Measurements from ENCODE around the gene PARP8. TPM values are rescaled to one million over a fixed set of nuclear protein-coding genes. Genes with fewer than 3 reads are reported as not detected.
"Not testable (repeated sequence)": the region's sequence is repeated elsewhere in the genome, so short reads cannot be mapped to it uniquely, and the experiment has no call there.

The PARP8 gene
- total RNA-seq, 1 donor from 2014 or later = 22.2 TPM

- Mint-ChIP-seq H3K9me3 (no peaks in the 10 kb centered on the region), H3K27ac (no peak overlapping the region), H3K4me3 (ENCODE audit: low read depth) (no peak overlapping the region), H3K4me1 (ENCODE audit: low read depth) (peaks cover 22% of the 10 kb centered on the region), H3K27me3 (ENCODE audit: low read depth) (no peaks in the 10 kb centered on the region), H3K36me3 (ENCODE audit: low read depth) (peaks cover 8% of the 10 kb centered on the region)
- DNase-seq (ENCODE audit: low spot score) = no peak
- intact Hi-C loops (cut with micrococcal nuclease) = loop anchor here (2.0 kb wide), 1 partner anchor 17 kb away; no protein-coding TSS in a partner anchor
Observed at GRCh38 chr5:50694027-50694590, 27.7 kb downstream of the PARP8 start.

GRCh38 chr5:50694626-50695025 is 28.2 kb downstream of the PARP8 start:
- H3K27me3 Mint-ChIP-seq (ENCODE audit: low read depth); H3K9me3 Mint-ChIP-seq; H3K36me3 Mint-ChIP-seq (ENCODE audit: low read depth); H3K27ac Mint-ChIP-seq; DNase-seq (ENCODE audit: low spot score); H3K4me3 Mint-ChIP-seq (ENCODE audit: low read depth): not testable (repeated sequence)
- intact Hi-C loops (cut with micrococcal nuclease) = loop anchor here (2.0 kb wide), 1 partner anchor 16 kb away; no protein-coding TSS in a partner anchor
- H3K4me1 Mint-ChIP-seq (ENCODE audit: low read depth) = peaks cover 27% of the 10 kb centered on the region

DNA sequence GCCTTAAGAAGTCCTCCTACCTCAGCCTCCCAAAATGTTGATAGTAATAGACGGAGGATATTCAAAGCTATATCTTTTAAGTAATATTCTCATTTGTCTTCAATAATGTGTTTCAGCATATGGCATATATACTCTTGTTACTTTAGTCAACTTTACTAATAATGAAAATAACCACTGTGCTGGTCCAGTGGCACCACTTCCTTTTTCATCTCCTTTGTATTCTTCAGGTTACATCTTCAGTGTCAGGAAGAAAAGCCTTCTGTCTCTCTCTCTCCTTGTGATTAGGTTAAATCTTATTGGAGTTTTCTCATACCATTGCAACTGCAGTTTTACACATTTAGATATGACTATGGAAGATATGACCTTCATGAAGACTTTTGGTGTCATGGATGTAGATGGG is 31.3 kb downstream of the PARP8 start:
- H3K9me3 Mint-ChIP-seq = peaks cover 2% of the 10 kb centered on the region
- intact Hi-C loops (cut with micrococcal nuclease) = no loop called here
- H3K27ac Mint-ChIP-seq = no peak overlapping the region
- H3K4me1 Mint-ChIP-seq (ENCODE audit: low read depth) = peaks cover 36% of the 10 kb centered on the region
- H3K36me3 Mint-ChIP-seq (ENCODE audit: low read depth) = peaks cover 24% of the 10 kb centered on the region
- DNase-seq (ENCODE audit: low spot score) = no peak
- no peak overlapping the region for H3K4me3 Mint-ChIP-seq (ENCODE audit: low read depth)
- no peaks in the 10 kb centered on the region for H3K27me3 Mint-ChIP-seq (ENCODE audit: low read depth)

- Mint-ChIP-seq H3K36me3 (ENCODE audit: low read depth) (peaks cover 36% of the 10 kb centered on the region), H3K27ac (peak overlapping the region; percentile 17), H3K4me3 (ENCODE audit: low read depth) (no peak overlapping the region), H3K27me3 (ENCODE audit: low read depth) (no peaks in the 10 kb centered on the region), H3K4me1 (ENCODE audit: low read depth) (peaks cover 35% of the 10 kb centered on the region), H3K9me3 (peaks cover 5% of the 10 kb centered on the region)
- no peak for DNase-seq (ENCODE audit: low spot score)
- intact Hi-C loops (cut with micrococcal nuclease) = no loop called here
Observed at GRCh38 chr5:50699737-50700136, 33.3 kb downstream of the PARP8 start.

DNA sequence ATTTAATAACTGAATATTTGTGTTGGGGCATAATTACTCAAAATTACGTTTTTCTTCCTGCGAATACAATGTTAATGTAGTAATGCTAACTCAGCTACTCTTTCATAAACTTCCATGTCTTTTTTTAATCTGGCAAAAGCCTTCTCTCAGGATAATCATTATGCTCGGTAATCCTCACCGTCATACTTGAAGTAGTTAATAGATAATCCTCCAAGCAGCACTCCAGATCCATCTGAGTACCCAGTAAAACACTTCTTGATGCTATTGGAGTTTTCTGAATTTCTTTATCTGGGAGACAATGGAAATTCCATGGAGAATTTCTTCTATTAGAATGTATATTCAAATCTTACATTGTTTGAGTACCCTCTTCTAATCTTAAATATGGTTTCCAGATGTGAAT is 34.3 kb downstream of the PARP8 start:
- intact Hi-C loops (cut with micrococcal nuclease) = no loop called here
- Mint-ChIP-seq H3K36me3 (ENCODE audit: low read depth) (peaks cover 36% of the 10 kb centered on the region), H3K27ac (no peak overlapping the region), H3K27me3 (ENCODE audit: low read depth) (no peaks in the 10 kb centered on the region), H3K4me1 (ENCODE audit: low read depth) (peaks cover 35% of the 10 kb centered on the region), H3K9me3 (peaks cover 5% of the 10 kb centered on the region), H3K4me3 (ENCODE audit: low read depth) (no peak overlapping the region)
- no peak for DNase-seq (ENCODE audit: low spot score)

- Mint-ChIP-seq H3K4me1 (ENCODE audit: low read depth) (peaks cover 33% of the 10 kb centered on the region), H3K36me3 (ENCODE audit: low read depth) (peaks cover 34% of the 10 kb centered on the region), H3K27ac (peak overlapping the region; percentile 60), H3K27me3 (ENCODE audit: low read depth) (no peaks in the 10 kb centered on the region), H3K9me3 (peaks cover 5% of the 10 kb centered on the region), H3K4me3 (ENCODE audit: low read depth) (no peak overlapping the region)
- no peak for DNase-seq (ENCODE audit: low spot score)
- intact Hi-C loops (cut with micrococcal nuclease) = no loop called here
Observed at GRCh38 chr5:50702615-50703366, 36.4 kb downstream of the PARP8 start.

DNA sequence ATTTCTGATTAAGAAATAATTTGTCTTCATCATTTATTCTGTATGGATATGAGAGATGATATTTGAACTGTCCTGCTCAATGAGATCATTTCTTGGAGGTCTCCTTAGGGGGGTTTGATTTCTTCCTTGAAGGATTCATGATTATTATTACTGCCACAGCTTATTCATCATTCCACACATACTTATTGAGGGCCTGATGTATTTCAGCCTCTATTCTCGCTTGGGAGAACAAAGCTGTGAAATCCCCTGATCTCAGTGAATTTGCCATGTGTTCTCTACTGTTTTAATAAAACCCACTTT is 36.9 kb downstream of the PARP8 start:
- Mint-ChIP-seq H3K4me3 (ENCODE audit: low read depth) (no peak overlapping the region), H3K36me3 (ENCODE audit: low read depth) (peaks cover 32% of the 10 kb centered on the region), H3K4me1 (ENCODE audit: low read depth) (peaks cover 33% of the 10 kb centered on the region), H3K27ac (no peak overlapping the region), H3K9me3 (peaks cover 5% of the 10 kb centered on the region), H3K27me3 (ENCODE audit: low read depth) (no peaks in the 10 kb centered on the region)
- intact Hi-C loops (cut with micrococcal nuclease) = no loop called here
- DNase-seq (ENCODE audit: low spot score) = no peak

DNA sequence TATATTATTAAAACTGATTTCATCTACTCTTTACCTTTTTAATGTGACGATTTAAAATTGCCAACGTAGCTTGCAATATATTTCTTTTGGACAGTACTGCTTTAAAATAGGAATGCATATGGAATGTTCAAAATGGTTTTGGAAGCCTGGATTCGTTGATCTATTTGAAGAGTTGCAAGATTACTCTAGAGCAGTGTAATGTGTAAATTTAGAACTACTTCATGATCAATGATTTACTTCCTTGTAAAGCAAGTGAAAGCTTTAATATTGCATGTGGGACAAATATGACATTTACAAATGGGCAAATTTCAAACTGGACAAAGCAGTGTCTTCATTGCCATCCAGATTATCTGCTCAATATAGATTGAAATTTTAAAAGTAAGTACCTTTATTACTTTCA is 38.3 kb downstream of the PARP8 start:
- H3K4me1 Mint-ChIP-seq (ENCODE audit: low read depth) = peaks cover 34% of the 10 kb centered on the region
- no peak for DNase-seq (ENCODE audit: low spot score)
- H3K9me3 Mint-ChIP-seq = peaks cover 5% of the 10 kb centered on the region
- no peaks in the 10 kb centered on the region for H3K27me3 Mint-ChIP-seq (ENCODE audit: low read depth)
- intact Hi-C loops (cut with micrococcal nuclease) = no loop called here
- H3K4me3 Mint-ChIP-seq (ENCODE audit: low read depth) = no peak overlapping the region
- H3K27ac Mint-ChIP-seq = no peak overlapping the region
- H3K36me3 Mint-ChIP-seq (ENCODE audit: low read depth) = peaks cover 26% of the 10 kb centered on the region

DNA sequence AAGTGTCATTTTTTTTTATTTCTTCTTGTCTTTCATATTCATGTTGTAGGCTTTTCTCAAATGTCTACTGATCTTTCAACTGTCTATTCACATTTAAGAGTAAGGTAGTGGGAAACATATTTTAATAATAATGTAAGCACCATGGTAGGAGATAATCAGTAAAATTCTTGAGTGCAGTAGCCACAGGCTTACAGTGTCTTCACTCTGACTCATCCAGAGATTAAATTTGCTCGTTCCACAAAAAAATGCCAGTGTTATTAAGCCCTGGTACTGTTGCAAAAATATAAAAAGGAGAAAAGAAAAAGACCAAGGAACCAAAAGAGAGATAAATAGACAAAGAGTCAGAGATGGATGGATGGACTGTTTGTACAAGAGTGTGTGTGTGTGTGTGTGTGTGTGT is 43.0 kb downstream of the PARP8 start:
- Mint-ChIP-seq H3K4me3 (ENCODE audit: low read depth) (peak overlapping the region; percentile 14), H3K36me3 (ENCODE audit: low read depth) (peaks cover 9% of the 10 kb centered on the region), H3K4me1 (ENCODE audit: low read depth) (peaks cover 42% of the 10 kb centered on the region), H3K27me3 (ENCODE audit: low read depth) (no peaks in the 10 kb centered on the region), H3K27ac (peak overlapping the region; percentile 47), H3K9me3 (no peaks in the 10 kb centered on the region)
- DNase-seq (ENCODE audit: low spot score) = no peak
- intact Hi-C loops (cut with micrococcal nuclease) = no loop called here

- Mint-ChIP-seq H3K27ac (peak overlapping the region; percentile 91), H3K4me3 (ENCODE audit: low read depth) (peak overlapping the region; percentile 74), H3K27me3 (ENCODE audit: low read depth) (no peaks in the 10 kb centered on the region)
Observed at GRCh38 chr5:50710838-50711237, 44.4 kb downstream of the PARP8 start.

DNA sequence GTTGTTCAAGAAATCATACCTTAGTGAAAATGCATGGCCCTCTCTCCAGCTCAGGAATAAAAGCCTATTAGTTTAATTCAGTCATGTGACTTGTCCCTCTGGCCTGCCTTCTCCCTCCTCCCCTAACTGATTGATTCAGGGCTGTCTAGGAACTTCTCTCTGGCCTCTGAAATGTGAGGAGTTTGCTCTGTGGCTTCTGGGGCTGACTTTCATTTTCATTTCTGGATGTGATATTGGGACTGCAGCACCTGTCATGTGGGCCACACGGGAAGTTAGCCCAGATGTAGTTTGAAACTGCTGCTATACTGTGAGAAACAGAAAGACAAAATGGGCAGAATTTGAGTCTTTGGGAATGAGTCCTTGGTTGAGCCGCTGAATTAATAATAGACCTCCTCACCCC is 44.8 kb downstream of the PARP8 start:
- peaks cover 17% of the 10 kb centered on the region for H3K36me3 Mint-ChIP-seq (ENCODE audit: low read depth)
- H3K9me3 Mint-ChIP-seq = no peaks in the 10 kb centered on the region
- intact Hi-C loops (cut with micrococcal nuclease) = loop anchor here (1.0 to 2.0 kb wide), 5 partner anchors 15 to 146 kb away; no protein-coding TSS in a partner anchor
- peak; percentile 65 for DNase-seq (ENCODE audit: low spot score)
- H3K4me1 Mint-ChIP-seq (ENCODE audit: low read depth) = peaks cover 50% of the 10 kb centered on the region
- H3K4me3 Mint-ChIP-seq (ENCODE audit: low read depth) = peak overlapping the region; percentile 74
- no peaks in the 10 kb centered on the region for H3K27me3 Mint-ChIP-seq (ENCODE audit: low read depth)
- H3K27ac Mint-ChIP-seq = peak overlapping the region; percentile 91

More at GRCh38 chr5:50710838-50711237, 44.4 kb downstream of the PARP8 start:
- H3K36me3 Mint-ChIP-seq (ENCODE audit: low read depth) = peaks cover 15% of the 10 kb centered on the region
- DNase-seq (ENCODE audit: low spot score) = no peak
- intact Hi-C loops (cut with micrococcal nuclease) = loop anchor here (1.0 to 2.0 kb wide), 5 partner anchors 15 to 146 kb away; no protein-coding TSS in a partner anchor
- H3K4me1 Mint-ChIP-seq (ENCODE audit: low read depth) = peaks cover 49% of the 10 kb centered on the region
- H3K9me3 Mint-ChIP-seq = no peaks in the 10 kb centered on the region

GRCh38 chr5:50712479-50712878 is 46.0 kb downstream of the PARP8 start:
- peaks cover 22% of the 10 kb centered on the region for H3K36me3 Mint-ChIP-seq (ENCODE audit: low read depth)
- intact Hi-C loops (cut with micrococcal nuclease) = loop anchor here (2.0 kb wide), 1 partner anchor 32 kb away; no protein-coding TSS in a partner anchor

GRCh38 chr5:50715001-50715400 is 48.6 kb downstream of the PARP8 start:
- Mint-ChIP-seq H3K27me3 (ENCODE audit: low read depth) (no peaks in the 10 kb centered on the region), H3K4me3 (ENCODE audit: low read depth) (peak overlapping the region; percentile 11), H3K9me3 (no peaks in the 10 kb centered on the region), H3K4me1 (ENCODE audit: low read depth) (peaks cover 51% of the 10 kb centered on the region), H3K27ac (no peak overlapping the region), H3K36me3 (ENCODE audit: low read depth) (peaks cover 35% of the 10 kb centered on the region)
- intact Hi-C loops (cut with micrococcal nuclease) = no loop called here
- DNase-seq (ENCODE audit: low spot score) = no peak

More at GRCh38 chr5:50712479-50712878, 46.0 kb downstream of the PARP8 start:
- no peak for DNase-seq (ENCODE audit: low spot score)
- Mint-ChIP-seq H3K27ac (peak overlapping the region; percentile 24), H3K9me3 (no peaks in the 10 kb centered on the region), H3K27me3 (ENCODE audit: low read depth) (no peaks in the 10 kb centered on the region), H3K4me1 (ENCODE audit: low read depth) (peaks cover 53% of the 10 kb centered on the region), H3K4me3 (ENCODE audit: low read depth) (no peak overlapping the region)

All from activated T-helper 2 cell treated with anti-CD3 and anti-CD28 coated beads, Interferon-gamma antibody, Interleukin-2, Interleukin-4, amounts not matched to agents 10 μg/mL and 5 μg/mL and 100 μg/mL, durations not matched to agents 14 hours and 24 hours and 36 hours (primary cell).